Erythroblast (primary cell): Measurements from ENCODE around the gene NXPH4.

Experiments used
- GATA1 ChIP-seq: IDR thresholded peaks from 2 replicates; pipeline ENCODE4 v1.6.1; 2011; ENCODE audit warnings: low read depth, mild to moderate bottlenecking, control low read depth, low read length, moderate library complexity
- POLR2A ChIP-seq: IDR thresholded peaks from 2 replicates; pipeline ENCODE4 v1.6.1; 2011; ENCODE audit warnings: mild to moderate bottlenecking, low read length

GRCh38 chr12:57227315-57228115 is 10.9 kb downstream of the NXPH4 start:
- TF ChIP-seq POLR2A = no peak
- no peak for TF ChIP-seq GATA1
